Stimulated activated CD4-positive, alpha-beta T cell treated with anti-CD3 and anti-CD28 coated beads, Interleukin-1b, Interleukin-23, amount 100 ng/mL, for 24 hours (primary cell): ENCODE data around the gene DYNC1H1.
A peak's percentile ranks its signal among the peaks of the same experiment; 100 is the strongest.

Experiments
- DNase-seq, 4 experiments: peaks; one replicate each; pipeline ENCODE4 v3.0.0-alpha.2; 2020; ENCODE audit warnings: low read depth in 4 of 4, low spot score in 1 of 4

The DYNC1H1 gene

DNA sequence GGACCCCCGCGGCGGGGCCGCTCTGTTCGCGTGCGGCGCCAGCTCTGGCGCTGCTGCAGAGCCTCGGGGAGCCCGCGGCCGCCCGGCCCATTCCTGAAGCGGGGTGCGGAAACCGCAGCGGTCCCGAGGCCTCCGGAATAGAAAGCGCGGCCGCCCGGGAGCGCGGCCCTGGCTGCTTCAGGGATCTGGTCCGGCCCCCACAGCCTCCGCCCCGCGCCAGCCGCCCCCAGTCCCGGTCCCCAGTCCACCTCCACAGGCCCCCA is 122.3 kb downstream of the DYNC1H1 start:
- no peak for DNase-seq

DNA sequence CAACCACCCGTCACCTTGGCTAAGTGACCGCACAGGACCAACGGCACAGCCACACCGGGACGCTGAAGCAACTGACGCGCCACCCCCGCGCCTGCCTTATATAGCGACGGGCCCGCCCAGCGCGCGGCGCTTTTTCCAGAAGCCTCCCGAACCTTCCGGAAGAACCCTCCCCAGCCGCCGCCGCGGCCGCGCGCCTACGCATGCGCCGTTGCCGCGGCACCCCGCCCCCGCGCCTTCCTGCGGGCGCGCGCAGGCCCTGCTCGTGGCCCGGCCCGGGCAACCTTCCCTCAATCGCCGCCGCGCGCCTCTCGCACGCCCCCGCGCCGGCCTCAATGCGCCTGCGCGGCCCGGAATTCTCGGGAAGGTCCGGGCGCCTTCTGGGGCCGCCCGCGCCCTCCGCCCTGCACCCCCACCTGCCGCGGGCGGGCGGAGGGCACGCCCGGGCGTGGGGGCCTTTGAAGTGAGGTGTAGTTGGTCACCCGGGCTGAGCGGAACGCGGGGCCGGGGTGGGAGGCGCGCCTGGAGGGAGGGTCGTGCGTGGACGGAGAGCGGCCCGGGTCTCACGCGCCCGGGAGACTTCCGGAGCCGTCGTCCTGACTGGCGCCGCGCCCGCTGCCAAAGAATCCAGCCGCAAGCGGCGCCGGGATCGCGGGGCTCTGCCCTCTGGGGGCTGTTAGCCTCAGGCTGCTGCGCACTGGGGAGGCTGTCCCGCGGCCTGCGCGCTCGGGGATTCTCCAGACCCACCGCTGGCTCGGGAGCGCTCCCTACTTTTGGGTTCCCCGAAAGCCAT is 122.8 kb downstream of the DYNC1H1 start, which contains the start of gene HSP90AA1:
Gene HSP90AA1 (minus strand): TSS at position 73 of the 790 bp plus-strand sequence. CDS start 666 bp downstream, outside the sequence.
- DNase-seq, result peak; percentile 89 to 98 (median 93)

DNA sequence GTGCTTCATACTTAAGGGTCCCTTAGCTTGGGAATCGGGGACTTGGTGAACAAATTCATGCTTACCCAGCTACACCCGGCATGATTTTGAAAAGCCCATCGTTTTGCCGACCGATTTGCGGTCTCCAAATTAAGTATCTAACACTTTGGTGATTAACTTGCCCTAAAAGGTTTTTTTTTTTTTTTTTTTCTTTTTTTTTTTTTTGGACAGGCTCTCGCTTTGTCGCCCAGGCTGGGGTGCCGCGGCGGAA is 123.3 kb downstream of the DYNC1H1 start:
- no peak for DNase-seq

DNA sequence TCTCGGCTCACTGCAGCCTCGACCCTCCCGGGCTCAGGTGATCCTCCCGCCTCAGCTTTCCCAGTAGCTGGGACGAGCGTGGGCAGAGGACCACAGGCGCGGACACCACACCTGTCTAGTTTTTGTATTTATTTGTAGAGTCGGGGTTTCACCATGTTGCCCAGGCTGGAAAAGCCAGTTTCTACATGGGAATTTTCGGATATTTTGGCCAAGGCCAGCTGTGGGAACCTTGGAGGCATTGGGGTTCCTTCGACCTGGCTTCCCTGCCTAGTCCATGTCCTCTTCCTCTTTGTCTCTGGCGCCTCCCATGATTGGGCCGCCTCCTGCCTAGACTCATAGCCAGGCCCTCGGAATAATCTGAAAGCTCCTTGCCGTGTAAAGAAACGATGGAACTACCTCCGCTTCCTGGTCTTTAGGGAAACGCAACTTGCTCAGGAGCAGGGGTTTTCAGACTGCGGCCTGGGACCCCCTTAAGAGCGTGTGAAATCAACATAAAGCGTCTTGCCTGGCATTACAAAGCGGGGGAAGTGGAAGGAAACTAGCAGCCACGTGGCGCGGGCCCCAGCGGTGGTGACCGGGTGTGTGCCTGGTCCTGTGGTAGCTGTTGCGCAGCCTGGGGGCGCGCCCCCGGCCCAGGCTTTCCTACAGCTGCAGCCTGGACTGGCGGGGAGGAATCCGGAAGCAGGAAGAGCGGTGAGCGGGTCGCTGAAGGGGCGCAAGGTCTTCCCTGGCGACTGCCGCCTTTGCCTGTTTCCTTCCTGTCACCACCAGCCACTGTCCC is 123.8 kb downstream of the DYNC1H1 start:
- peak; percentile 25 to 51 (median 34) for DNase-seq

DNA sequence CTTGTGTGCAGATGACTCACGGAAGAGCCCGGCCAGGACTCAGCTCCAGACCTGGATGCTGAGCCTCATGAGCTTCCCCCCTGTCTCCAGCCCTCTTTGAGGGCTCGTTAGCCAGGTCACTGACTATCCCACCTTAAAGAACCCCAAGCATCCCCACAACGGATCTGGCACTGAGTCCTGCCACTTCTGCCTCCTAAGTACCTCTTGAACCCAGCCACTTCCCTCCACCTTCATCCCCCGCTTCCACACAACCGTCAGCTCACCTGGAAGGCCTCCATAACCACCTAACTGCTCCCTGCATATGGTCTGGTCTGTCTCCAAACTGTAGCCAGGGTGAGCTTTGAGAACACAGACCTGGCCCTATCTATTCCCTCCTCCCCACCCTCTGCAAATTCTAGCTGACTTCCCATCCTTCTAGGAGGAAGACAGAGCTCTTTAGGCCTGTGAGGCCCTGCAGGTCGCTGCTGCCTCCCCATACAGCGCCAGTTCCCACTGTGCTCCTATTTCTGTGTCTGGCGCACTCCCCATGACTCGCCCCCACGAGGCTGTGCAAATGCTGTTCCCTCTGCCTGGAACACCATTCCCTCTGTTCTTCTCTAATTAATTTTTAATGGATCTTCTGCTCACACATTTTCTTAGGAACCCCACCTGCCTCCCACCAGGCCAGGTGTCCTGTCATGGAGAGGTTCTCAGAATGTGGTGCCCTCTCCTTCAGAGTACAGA is 125.4 kb downstream of the DYNC1H1 start:
- no peak for DNase-seq

DNA sequence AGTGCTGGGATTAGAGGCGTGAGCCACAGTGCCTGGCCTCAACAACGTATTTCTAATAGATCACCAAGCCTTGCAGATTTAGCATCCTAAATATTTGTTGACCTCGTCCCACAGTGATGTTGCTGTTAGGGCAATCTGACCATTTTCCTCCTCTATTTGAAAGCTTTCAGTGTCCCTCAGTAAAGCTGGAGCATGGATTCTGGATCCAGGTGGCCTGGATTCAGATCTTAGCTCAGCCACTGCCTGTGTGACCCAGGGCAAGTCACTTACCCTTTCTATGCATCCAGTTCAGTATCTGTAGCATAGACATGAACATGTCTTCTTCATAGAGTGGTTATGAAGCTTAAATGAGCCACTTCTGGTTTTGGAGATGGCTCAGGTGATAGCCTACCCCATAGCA is 126.3 kb downstream of the DYNC1H1 start:
- no peak for DNase-seq

DNA sequence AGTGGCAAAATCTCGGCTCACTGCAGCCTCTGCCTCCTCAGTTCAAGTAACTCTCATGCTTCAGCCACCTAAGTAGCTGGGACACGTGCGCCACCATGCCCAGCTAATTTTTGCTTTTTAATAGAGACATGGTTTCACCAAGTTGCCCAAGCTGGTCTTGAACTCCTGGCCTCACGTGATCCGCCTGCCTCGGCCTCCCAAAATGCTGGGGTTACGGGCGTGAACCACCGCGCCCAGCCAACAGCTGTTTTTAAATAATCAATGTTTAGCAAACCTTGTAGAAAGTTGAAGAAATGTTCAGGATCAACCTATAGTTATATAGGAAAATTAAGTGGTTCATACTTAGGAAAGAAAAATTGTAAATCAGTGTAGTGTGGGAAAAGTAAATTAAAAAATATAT is 128.4 kb downstream of the DYNC1H1 start:
- no peak for DNase-seq

DNA sequence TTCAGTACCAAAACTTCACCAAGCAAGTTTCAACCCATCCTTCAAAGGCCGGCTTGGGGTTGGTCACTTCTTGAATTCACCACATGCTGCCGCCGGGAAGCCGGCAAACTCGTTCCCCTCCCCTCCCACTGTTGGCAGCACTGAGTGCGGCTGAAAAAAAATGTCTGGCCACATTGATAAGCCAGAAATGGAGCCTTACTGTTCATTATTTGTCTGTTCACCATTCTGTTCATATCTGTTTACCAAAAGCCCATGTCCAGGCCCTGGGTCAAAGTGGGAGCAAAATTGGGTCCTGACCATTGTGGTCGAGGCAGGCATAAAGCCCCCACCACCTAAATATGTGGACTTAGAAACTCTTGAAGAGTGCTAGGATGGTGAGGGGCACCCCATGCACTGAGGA is 129.7 kb downstream of the DYNC1H1 start:
- DNase-seq, result no peak

DNA sequence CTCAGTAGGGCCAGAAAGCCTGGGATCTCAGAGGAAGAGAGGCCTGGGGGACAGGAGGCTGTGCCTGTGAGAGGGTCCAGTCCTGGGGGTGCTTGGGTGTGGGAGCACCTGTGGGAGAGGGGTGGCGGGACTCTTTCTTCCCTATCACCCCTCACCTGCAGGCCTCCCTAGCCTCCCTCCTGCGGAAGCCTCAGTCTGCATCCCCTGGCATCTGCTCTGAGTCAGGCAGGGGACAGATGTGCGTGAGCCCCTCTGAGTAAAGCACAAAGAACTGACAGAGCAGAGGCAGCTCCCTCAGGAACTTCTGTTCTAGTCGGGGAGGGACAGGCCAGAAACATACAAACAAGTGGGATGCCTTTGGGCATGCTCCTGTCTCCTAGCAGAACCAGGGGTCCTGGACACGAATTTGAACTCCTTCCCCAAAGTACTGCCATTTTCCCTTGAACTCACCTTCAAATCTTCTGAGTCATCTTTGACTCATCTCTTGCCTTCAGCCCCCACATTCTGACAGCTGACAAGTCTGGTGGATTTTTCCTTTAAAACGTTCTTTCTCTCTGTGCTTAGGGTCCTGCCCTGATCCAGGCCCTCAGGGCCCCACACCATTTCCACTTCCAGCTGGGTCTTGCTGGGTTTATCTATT is 131.0 kb downstream of the DYNC1H1 start:
- DNase-seq, result no peak

DNA sequence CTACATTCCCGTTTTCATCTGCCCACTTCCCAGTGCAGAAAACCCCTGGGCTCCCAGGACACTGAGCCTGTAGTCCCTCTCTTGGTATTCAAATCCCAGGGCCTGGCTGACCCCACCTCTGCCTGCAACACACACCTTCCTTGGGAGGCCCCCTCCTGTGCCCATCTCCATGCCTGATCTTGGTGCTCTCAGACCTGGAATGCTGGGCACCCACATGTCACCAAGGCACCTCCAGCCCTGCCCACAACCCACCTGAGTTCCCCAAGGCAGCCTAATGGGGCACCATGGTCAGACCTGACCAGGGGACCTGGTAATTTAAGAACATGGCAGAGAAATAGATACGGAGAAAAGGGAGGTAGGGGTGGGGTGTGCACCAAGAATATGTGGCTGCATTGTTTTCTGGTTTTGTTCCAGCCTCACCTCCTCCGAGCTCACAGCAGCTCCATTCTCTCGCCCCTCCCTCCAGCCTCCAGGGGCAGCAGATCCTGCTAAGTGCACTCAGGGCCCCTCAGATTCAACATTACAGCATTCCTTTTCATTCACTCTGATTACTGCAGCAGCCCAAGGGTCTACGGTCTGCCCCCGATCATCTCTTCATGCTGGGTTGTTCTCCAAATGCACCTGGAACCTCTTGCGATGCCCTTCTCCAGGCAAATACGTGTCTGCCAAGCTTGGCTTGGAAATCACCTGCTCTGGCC is 131.6 kb downstream of the DYNC1H1 start:
- no peak for DNase-seq

DNA sequence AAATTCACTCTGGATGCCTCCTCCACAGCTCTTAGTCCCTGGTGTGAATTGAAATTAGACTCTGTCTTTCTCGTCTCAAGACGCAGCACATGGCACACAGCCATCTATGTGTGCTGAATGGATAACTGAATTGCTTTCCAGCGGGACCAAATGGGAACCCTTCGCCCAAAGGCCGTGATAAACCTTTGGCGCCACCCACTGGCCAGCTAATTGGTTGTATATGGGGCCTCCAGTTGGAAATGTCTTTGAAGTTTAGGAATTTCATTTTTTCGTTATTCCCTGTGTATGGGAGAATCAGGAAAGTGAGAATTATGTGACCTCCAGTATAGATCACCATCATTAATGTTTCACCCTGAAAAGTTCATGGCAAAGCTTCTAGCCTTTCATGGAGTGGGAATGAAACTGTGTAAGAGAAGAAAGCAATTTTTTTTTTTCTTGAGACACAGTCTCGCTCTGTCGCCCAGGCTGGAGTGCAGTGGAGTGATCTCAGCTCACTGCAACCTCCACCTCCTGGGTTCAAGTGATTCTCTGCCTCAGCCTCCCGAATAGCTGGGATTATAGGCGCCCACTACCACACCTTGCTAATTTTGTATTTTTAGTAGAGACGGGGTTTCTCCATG is 132.3 kb downstream of the DYNC1H1 start:
- peak; percentile 36 to 58 (median 46) for DNase-seq

DNA sequence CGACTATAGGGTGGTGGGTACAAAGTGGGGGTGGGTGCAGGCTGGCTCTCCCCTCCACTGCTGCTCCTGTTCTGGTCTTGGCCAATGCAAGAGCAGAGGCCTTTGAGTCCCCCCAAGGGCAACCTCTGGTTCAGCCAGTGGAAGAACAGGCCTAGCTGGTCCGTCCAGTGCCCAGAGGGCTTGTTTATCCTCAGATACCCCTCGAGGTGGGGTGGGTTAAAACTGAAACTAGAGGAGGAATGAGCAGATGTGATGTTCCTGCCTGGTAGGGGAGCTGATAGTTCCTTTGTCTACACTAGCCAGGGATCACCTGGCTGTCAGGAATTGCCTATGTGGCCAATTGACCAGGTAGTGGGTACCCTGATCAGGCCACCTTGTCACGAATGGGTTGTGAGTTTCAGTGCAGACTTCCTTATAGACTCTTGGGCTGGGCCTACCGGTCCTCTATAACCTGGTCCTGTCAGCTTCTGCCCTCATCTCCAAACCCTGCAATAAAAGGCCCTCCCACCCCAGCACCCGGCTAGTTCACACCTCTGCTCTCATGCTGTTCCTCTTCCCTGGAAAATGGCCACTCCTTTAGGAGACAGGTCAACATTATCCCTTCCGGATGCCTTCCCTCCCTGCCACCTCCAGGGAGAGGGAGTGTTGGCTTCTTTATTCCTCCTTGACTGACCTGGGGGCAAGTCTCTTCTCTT is 133.2 kb downstream of the DYNC1H1 start:
- no peak for DNase-seq

DNA sequence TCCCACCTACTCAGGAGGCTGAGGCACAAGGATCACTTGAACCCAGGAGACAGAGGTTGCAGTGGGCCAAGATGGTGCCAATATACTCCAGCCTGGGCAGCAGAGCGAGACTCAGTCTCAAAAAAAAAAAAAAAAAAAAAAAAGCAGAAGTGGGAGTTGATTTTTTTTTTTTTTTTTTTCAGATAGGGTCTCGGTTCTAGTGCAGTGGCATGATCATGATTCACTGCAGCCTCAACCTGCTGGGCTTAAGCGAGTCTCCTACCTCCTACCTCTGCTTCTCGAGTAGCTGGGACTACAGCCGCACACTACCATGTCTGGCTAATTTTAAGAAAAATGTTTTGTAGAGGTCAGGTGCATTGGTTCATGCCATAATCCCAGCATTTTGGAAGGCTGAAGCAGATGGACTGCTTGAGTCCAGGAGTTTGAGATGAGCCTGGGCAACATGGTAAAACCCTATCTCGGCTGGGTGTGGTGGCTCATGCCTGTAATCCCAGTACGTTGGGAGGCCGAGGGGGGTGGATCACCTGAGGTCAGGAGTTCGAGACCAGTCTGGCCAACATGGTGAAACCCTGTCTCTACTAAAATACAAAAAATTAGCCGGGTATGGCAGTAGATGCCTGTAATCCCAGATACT is 138.8 kb downstream of the DYNC1H1 start:
- DNase-seq, result no peak

DNA sequence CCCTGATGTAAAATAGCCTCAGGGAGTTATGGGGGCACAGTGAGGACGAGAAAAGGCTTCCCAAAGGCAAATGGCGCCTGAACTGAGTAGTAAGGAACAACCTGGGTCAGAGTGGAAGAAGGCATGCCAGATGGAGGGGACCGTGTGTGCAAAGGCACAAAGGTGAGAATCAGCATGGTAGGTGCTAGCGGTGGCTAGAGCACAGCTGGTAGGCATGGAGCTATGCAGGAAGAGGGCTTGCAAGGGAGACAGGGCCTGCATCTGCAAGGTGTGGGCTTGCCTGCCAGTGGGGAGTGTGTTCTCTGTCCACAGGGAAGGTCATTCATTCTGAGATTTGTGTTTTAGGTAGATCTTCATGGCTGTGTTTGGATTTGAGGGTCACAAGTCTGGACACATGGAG is 141.0 kb downstream of the DYNC1H1 start:
- DNase-seq, result no peak
